HG03521 (cell line): ENCODE data around the gene SH3BGR.

Experiments
- ATAC-seq: cut with Tn5 transposase; IDR thresholded peaks from one replicate; pipeline ENCODE4 v1.9.1; 2021; ENCODE audit warnings: mild to moderate bottlenecking, moderate library complexity; ENCODE audit not compliant: unreplicated experiment

The SH3BGR gene

GRCh38 chr21:39511102-39511501 is 59.3 kb downstream of the SH3BGR start:
- ATAC-seq = no peak

GRCh38 chr21:39513735-39514134 is 62.0 kb downstream of the SH3BGR start:
- no peak for ATAC-seq

DNA sequence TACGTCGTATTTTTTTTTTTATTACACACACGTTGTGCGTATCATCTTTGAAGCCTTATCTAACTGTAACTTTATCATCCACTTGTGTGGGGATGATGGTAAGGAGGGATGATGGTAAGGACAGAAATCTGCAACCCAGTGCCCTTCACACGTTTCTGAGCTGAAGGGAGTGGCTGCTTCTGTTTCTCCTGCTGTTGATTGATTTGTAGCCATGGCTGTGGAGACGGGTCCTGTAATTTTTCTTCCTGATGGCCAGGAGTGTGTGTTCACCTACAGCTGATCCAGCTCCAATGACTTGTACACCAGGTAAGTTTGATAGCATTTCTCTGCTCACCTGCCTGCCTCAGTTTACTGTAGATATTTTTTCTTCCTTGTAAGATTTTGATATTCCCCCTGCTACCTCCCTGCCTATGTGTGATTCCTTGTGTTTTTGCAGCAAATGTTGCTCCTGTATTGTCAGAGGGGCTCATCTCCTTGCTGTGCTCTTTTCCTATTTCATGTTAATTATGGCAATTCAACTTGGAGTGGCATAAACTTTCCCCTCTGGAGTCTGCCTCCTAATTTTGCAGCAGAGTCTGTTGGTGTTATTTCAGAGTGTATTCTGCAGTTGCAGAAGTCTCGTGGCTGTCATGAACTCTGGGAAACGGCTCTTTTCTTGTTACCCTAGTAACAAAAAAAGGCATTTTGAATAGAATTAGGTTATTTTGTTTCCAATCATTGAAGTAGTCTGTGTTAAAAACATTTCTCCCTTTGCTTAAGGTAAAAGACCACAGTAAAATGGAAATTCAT is 64.1 kb downstream of the SH3BGR start:
- no peak for ATAC-seq

DNA sequence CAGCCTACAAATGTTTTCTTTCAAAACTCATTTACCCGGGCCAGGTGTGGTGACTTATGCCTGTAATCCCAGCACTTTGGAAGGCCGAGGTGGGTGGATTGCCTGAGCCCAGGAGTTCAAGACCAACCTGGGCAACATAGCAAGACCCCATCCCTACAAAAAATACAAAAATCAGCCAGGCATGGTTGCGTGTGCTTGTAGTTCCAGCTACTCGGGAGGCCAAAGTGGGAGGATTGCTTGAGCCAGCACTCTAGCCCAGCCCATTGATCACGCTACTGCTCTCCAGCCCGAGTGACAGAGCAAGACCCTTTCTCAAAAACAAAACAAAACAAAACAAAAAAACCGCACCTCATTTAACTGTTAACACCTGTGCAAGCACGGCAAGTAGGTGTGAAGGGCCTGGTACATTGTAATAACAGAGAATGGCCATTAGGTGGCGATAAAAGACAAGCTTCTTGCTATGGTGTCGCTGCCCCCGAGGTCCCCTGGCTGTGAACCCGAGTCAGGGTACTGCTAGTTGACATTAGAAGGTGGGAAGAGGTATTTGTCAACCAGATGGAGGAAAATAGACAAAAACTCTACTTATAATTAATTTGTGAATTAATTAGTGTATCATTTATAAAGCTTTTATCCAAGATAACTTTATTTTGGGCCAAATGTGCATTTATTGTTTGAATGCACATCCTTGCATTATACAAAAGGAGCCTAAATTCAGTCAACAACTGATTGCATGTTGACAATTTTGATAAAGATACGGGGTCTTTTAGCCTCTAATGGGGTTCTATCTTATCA is 66.5 kb downstream of the SH3BGR start:
- ATAC-seq = no peak

GRCh38 chr21:39518847-39519210 is 67.1 kb downstream of the SH3BGR start:
- no peak for ATAC-seq

- ATAC-seq = no peak
These were observed 68.1 kb downstream of the SH3BGR start for GRCh38 chr21:39519835-39520234.

GRCh38 chr21:39523399-39523798 is 71.6 kb downstream of the SH3BGR start:
- no peak for ATAC-seq

DNA sequence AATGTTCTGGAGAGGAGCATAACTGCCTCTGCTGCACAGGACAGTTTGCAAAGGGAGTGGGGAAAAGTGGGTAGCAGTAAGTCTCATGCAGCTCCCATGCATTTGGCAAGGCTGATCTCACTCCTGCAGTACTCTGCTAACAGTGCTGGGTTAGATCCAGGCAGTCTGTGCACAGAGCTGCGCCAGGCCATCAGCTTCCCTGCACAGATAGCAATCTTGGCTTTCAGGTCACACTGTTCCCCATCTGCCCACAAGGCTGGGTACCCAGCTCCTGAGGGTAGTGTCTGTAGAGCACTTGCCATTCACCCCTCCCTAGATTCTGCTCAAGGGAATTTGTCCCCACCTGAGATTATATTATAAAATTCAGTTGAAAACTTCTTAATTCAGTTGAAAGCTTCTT is 72.1 kb downstream of the SH3BGR start:
- no peak for ATAC-seq

DNA sequence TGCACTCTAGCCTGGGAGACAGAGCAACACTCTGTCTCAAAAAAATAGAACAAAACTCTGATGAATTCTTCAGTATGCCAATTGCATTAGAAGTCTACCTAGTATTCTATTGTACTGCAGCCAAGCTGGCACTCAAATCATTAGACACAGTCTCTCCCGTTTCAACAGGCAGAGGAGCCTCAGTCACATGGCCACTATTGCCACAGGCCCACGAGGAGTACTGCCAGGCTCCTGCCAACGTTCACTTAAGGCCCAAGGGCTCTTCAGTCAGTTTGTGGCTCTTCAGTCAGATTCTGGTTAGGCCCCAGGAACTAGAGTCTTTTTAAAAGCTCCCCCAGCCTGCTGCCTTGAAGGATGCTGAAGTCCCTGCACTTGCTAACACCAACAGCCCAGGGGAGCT is 73.4 kb downstream of the SH3BGR start:
- ATAC-seq = no peak

- no peak for ATAC-seq
These were observed 73.8 kb downstream of the SH3BGR start for GRCh38 chr21:39525601-39526000.

GRCh38 chr21:39527067-39527595 is 75.4 kb downstream of the SH3BGR start:
- ATAC-seq = no peak

GRCh38 chr21:39527664-39528381 is 76.1 kb downstream of the SH3BGR start:
- no peak for ATAC-seq

DNA sequence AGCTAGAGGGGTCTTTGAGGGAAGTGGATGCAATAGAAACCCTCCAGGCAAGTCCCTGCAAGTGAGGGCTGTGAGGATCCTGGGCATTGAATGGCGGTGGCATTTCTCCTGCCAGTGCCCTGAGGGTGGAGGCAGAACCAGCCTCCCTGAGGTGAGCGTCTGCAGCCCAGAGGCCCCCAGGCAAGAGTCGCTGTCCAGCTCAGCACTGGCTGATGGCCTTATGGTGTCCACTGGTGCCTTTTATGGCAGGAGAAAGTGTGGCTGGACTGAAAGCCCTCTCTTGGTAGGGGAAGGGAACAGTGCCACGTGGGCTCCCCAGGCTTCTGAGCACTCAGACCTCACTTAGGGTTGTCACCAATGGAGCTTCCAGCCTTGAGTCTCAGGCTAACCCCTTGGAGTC is 77.3 kb downstream of the SH3BGR start:
- ATAC-seq = no peak

DNA sequence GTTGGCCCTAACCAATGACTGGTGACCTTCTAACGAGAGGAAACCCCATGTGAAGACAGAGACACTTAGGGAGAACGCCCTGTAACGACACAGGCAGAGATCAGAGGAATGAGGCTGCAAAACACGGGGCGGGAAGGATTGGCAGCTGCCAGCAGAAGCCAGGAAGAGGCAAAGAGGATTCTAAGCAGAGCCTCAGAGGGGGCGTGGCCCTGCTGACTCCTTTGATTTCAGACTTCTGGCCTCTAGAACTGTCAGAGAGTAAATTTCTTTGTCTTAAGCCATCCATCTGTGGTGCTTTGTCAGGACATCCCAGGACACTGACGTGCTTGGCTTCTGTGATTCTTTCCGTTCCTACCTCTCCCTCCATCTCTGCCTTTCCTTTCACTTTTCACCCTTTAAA is 79.3 kb downstream of the SH3BGR start:
- no peak for ATAC-seq

- no peak for ATAC-seq
These were observed 80.1 kb downstream of the SH3BGR start for GRCh38 chr21:39531840-39532239.

- ATAC-seq = no peak
These were observed 82.0 kb downstream of the SH3BGR start for GRCh38 chr21:39533545-39534380.

DNA sequence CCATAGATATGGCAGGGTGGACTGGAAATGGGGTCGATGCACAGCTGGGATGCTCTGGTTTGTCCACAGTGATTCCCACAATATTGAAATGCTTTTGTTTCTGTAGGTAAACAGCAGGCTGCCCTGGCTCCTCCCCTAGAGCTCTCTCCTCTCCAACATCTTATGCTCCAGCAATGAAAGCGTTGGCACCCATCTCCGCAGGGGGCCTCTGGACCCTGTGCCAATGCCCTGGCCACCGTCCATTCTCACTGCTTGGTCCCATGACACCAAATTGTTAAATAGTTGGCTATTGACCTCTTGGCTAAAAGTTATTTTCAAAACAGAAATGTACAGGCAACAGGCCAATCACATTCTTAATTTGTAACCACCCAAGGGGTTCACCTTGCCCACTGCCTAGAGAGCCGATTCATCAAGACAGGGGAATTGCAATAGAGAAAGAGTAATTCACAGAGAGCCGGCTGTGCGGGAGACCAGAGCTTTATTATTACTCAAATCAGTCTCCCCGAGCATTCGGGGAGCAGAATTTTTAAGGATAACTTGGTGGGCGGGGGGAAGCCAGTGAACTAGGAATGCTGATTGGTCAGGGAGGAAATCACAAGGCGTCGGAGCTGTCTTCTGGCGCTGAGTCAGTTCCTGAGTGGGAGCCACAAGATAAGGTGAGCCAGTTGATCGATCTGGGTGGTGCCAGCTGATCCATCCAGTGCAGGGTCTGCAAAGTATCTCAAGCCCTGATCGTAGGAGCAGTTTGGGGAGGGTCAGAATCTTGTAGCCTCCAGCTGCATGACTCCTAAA is 84.1 kb downstream of the SH3BGR start:
- ATAC-seq = no peak

GRCh38 chr21:39536835-39537234 is 85.1 kb downstream of the SH3BGR start:
- no peak for ATAC-seq

DNA sequence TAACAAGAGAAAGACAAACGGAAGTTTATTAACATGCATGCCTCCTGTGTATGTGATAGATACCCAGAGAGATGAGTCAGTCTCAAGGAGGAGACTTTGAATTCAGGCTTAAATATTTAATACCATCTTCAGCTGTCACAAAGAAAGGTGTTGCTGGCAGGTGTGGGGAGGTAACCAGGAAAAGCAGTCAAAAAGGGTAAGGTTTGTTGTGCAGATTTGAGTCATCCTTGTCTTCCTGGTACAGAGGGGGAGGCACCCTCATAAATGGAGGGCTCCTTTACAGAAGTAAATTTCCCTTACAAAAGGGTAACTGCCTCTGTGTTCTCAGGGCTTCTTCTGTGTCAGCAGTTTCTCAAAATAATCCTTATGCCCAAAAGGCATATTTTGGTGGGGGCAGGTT is 85.8 kb downstream of the SH3BGR start:
- ATAC-seq = no peak
